ENCODE measurements around the gene C22orf23.
A peak's percentile ranks its signal among the peaks of the same experiment; 100 is the strongest.

The C22orf23 gene

GRCh38 chr22:37905534-37906363, 47.7 kb downstream of the C22orf23 start, which contains the start of gene MICALL1:
Gene MICALL1 (plus strand): TSS chr22:37906297. CDS start chr22:37906423, 126 bp downstream.
- peak; percentile 78 for DNase-seq (ENCODE audit: low read depth)

GRCh38 chr22:37904572-37905533, 48.5 kb downstream of the C22orf23 start:
- TF ChIP-seq CTCF (conservative IDR thresholded peaks at IDR 0.05; ENCODE audit: low read length), result no peak
- peak overlapping the region; percentile 56 for H3K4me3 ChIP-seq (ENCODE audit: low read length)
- DNase-seq (ENCODE audit: low read depth), result peak; percentile 98

More at GRCh38 chr22:37905534-37906363, 47.7 kb downstream of the C22orf23 start, which contains the start of gene MICALL1:
- no peak for TF ChIP-seq CTCF (conservative IDR thresholded peaks at IDR 0.05; ENCODE audit: low read length)
- H3K4me3 ChIP-seq (ENCODE audit: low read length), result peak within 1 kb of the TSS; percentile 86

GRCh38 chr22:37898441-37899181, 54.8 kb downstream of the C22orf23 start:
- no peak for TF ChIP-seq CTCF (conservative IDR thresholded peaks at IDR 0.05; ENCODE audit: low read length)
- no peak overlapping the region for H3K4me3 ChIP-seq (ENCODE audit: low read length)
- DNase-seq (ENCODE audit: low read depth), result peak; percentile 18

GRCh38 chr22:37897807-37898206, 55.6 kb downstream of the C22orf23 start:
- no peak overlapping the region for H3K4me3 ChIP-seq (ENCODE audit: low read length)
- peak; percentile 40 for DNase-seq (ENCODE audit: low read depth)
- no peak for TF ChIP-seq CTCF (conservative IDR thresholded peaks at IDR 0.05; ENCODE audit: low read length)

GRCh38 chr22:37896939-37897338, 56.5 kb downstream of the C22orf23 start:
- TF ChIP-seq CTCF (conservative IDR thresholded peaks at IDR 0.05; ENCODE audit: low read length), result no peak
- no peak for DNase-seq (ENCODE audit: low read depth)
- H3K4me3 ChIP-seq (ENCODE audit: low read length), result no peak overlapping the region

GRCh38 chr22:37896181-37896592, 57.2 kb downstream of the C22orf23 start:
- H3K4me3 ChIP-seq (ENCODE audit: low read length), result no peak overlapping the region
- TF ChIP-seq CTCF (conservative IDR thresholded peaks at IDR 0.05; ENCODE audit: low read length), result no peak
- DNase-seq (ENCODE audit: low read depth), result no peak
